Stimulated activated CD8-positive, alpha-beta memory T cell treated with anti-CD3 and anti-CD28 coated beads, Interleukin-15, amount 100 ng/mL, for 48 hours (primary cell): ENCODE measurements around the gene NOS2.
A peak's percentile ranks its signal among the peaks of the same experiment; 100 is the strongest.
"Not testable (repeated sequence)": the region's sequence is repeated elsewhere in the genome, so short reads cannot be mapped to it uniquely, and the experiment has no call there.

Experiments
- DNase-seq, 2 donors: peaks; one replicate each; pipeline ENCODE4 v3.0.0-alpha.2; 2020; ENCODE audit warnings: low read depth in 2 of 2

NOS2 gene

DNA sequence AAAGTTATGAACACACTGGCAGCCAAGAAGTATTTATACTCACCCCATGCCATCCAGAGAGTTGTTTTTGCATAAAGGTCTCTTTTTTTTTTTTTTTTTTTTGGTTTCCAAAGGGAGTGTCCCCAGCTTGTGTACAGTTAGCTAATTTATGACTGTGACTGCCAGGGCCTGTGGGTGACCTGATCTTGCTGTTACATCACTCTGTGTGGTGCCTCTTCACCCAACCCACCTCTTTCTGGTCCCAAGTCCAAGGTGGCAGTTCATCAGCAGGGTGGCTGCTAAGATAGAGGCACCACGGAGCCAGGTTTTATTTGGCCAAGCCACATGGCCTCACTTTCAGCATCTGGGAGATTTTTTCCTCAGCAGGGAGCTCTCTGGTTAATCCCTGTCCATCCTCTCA is at the start of gene NOS2:
NOS2 (minus strand) TSS at position 8 of the 400 bp plus-strand sequence. CDS start 1,720 bp downstream, outside the sequence.
- no peak for DNase-seq

DNA sequence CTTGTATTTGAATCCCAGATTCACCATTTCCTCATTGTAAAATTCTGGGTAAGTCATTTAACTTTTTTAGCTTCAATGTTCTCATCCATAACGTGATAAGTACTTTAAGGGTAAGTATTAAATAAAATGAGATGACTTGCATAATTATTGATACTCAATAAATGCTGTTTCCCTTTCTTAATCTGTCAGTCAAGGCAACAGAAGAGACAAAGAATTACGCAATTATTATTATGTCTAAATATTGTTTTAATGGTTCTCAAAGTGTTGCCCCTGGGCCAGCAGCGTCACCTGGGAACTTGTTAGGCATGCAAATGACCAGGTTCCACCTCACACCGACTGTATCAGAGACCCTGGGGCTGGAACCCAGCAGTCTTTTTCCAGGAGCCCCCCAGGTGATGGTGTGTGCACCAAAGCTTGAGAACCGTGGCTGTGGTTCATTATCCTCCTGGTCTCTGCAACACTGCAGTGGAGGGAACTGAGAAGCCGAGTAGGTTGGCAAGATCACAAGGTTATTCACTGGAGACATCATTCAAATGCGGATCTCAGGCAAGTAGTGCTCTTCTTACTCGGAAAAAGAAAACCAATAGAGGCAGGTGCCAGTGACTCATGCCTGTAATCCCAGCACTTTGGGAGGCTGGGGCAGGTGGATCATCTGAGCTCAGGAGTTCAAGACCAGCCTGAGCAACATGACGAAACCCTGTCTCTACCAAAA is 49.3 kb upstream of the NOS2 start:
- no peak for DNase-seq

DNA sequence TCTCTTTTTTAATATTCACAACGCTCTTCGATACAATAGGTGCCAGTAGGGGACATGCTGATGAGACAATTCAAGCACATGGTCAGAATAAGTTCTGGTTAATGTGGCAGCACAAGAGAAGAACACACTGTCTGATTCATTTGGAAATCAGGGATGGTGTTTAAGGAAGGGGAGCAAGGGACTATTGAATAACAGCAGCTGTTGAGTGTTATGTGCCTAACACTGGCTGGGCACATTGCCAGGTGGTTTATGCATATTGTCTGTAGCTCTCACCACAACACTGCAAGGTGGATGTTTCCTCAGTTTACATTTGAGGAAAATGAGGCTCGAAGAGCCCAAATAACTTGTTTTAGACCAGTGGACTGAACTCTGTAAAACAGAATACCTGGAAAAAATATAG is 48.6 kb upstream of the NOS2 start:
- no peak for DNase-seq

DNA sequence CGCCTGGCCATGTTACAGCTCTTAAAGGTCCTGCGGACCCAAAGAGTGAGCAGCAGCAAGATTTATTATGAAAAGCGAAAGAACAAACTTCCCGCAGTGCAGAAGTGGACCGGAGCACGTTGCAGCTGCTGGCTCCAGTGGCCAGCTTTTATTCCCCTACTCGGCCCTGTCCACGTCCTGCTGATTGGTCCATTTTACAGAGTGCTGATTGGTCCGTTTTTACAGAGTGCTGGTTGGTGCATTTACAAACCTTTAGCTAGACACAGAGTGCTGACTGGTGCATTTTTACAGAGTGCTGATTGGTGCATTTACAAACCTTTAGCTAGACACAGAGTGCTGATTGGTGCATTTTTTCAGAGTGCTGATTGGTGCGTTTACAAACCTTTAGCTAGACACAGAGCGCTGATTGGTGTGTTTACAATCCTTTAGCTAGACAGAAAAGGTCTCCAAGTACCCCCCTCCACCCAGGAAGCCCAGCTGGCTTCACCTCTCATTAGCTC is 46.5 kb upstream of the NOS2 start:
- not testable (repeated sequence) for DNase-seq

DNA sequence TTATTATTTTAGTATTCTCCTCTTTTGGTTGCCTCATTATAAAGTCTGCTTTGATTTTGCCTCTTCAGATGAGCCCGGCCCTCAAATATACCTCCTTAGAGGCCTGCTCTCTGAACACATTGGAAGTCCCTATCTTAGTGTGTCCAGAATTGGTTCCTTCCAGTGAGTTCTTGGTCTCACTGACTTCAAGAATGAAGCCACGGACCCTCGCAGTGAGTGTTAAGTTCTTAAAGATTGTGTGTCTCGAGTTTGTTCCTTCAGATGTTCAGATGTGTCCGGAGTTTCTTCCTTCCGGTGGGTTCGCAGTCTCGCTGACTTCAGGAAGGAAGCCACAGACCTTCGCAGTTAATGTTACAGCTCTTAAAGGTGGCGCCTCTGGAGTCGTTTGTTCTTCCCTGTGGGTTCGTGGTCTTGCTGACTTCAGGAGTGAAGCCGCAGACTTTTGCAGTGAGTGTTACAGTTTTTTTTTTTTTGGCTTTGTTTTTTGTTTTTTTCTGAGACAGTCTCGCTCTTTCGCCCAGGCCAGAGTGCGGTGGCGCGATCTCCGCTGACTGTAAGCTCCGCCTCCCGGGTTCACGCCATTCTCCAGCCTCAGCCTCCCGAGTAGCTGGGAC is 45.8 kb upstream of the NOS2 start:
- peak; percentile 3 to 8 for DNase-seq

DNA sequence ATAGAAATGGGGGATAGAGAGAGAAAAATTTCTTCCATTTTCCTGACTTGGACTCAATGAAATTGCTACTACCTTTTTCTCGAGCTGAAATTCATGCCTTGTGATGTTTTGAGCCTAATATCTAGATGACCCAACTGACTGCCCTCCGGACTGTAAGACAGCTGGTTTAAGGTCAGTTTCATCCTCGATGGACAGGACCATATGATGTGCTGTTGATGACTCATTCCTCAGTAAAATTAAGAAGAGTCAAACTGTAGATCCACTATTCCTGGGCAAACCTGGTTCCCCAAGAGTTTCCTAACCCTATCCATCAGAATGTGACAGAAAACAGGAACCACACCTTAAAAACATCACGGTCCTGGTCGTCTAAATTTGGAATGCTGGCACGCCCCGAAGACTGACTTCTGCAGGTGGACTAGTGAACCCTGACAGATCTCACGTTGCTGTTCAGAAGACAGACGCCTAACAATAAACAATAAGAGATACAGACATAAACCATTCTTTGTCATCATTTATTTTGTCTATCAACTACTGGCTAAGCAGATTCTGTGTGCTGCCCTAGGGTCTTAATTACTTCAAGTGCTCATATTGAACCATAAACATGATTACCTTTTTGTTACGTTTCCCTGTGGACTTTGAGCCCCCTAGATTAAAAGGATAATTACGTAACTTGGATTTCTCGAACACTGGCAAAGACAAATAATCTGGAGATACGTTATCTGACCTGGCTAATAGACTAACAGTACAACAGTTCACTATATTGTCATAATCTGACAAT is 45.1 kb upstream of the NOS2 start:
- DNase-seq = no peak

DNA sequence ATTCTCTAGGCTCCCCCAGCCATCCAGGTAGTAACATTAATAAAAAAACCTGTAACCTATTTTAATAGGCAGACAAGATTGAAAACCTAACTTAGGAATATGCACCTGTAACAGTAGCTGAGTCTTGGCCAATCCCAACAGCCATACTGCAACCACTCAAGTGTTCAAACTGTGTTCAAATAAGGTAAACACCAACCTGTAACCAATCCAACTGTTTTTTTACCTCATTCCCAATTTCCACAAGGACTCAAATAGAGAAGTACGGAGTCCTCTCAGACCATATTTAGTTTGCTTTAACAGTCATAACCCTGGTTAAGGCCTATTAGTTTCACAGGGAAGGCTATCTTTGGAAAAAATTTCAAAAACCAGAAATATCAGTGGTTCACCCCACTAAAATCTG is 40.4 kb upstream of the NOS2 start:
- no peak for DNase-seq

DNA sequence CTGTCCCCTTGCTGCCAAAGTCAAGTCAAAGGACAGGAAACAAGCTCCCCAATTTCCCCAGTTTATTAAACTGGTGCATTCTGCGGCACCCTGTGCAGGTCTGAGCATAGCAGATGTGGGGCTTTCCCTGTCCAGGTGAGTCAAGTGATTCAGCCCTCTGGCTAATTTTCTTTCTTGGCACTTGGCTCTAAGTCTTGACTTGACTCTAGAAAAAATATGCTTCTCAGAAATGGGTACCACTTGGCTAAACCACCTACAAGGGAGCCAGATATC is 40.0 kb upstream of the NOS2 start:
- DNase-seq = not testable (repeated sequence)

DNA sequence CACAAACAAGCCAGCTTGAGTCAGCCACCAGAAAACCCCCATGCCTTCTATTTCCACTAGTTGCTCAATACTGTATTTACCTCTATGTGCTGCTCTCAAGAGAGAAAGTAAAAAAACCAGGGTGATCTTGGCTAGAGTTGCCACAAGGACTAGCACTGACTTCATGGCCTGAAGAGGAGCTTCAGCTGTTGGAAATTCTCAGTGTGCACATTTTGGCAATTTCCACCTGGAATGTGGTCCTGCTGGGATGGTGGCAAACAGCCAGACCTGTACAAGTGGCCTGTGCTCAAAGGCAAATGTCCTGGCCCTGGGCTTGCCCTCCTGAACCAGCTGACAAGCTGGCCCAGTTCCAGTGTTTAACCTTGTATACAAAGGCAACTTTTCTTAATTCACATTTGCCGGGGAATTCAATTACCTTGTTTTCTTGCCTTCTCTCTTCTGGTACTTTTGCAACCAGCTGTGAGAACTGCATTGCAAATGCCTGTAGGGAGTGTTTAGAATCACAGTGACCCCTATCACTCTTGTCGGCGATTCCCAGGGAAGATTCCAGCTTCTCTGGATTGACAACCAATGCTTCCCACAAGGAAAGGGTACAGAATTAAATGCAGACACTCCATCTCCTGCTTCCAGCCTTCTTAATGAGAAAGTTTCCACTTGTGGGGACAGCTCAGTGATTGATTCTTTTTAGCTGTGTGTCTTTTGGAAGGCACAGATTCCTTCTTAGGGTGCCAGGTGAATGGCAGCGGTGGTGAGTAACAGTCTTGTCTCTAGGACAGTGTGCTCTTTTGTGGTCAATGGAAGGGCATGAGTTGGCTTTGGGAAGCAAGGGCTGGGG is 39.5 kb upstream of the NOS2 start:
- not testable (repeated sequence) for DNase-seq

DNA sequence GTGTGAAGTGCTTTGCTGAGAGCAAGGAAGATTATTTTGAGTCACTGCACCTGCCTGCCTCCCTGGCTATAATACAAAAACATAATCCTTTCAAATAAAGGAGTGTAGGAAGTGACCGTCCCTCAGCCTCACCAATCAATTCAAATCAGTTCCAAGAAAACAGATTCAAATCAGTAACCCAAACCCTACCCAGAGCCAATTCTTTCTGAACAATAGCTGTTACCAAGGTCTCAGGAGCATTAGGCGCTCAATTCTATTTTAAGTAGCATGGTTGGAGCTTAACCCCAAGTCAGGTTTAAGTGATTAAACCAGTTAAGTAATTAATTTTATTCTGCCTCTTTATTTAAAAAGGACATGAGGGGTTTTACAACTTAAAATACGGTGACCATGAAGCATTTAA is 38.3 kb upstream of the NOS2 start:
- not testable (repeated sequence) for DNase-seq

DNA sequence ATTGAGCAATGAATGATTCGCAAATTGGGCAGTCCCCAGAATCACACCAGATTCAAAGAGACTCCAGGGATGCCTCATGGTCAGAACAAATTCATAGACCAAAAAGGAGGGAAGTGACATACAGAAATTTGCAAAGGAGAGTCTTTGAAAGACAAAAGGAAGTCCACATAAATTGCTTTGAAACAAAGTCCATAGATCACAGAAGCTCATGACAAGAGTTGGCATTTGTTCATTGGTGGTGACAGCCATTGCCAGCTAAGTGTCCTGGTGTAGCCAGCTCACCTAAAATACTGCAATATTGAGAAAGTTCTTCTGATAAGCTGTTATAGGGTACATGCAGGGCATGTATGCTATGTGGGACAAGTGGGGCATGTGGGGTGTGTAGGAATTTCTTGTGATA is 37.4 kb upstream of the NOS2 start:
- not testable (repeated sequence) for DNase-seq

DNA sequence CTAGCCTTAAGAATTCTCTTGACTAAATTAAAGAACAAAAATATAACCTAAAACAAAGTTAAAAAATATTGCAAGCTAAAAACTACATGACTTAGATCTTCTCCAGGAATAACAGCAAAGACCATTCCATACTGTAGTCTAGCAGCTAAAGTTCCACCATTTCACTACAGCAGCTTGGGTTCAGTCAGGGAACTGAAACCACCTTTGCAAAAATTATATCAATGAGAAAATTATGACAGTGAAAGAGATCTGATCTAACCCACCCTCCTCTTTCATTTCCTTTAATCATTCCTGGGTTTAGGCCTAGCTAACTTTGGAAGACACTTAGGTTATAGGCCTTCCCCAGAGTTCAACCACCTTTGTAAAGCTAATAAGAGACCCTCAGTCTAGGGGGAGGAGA is 36.3 kb upstream of the NOS2 start:
- no peak for DNase-seq

DNA sequence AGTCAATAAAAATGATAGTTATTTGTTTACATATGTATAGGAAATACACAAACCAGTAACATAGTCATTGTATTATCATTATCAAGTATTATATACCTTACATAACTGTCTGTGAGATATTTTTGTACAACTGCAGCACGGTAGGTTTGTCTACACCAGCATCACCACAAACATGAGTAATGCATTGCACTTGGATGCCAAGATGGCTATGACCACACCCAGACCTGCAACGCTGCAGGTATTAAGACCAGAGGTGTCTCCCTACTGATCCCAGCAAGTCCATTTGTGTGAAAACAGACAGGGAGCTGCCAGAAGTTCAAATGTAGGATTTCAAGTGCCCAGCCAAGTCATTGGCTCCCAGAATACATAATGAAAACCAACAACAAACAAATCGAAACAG is 34.2 kb upstream of the NOS2 start:
- DNase-seq = no peak

DNA sequence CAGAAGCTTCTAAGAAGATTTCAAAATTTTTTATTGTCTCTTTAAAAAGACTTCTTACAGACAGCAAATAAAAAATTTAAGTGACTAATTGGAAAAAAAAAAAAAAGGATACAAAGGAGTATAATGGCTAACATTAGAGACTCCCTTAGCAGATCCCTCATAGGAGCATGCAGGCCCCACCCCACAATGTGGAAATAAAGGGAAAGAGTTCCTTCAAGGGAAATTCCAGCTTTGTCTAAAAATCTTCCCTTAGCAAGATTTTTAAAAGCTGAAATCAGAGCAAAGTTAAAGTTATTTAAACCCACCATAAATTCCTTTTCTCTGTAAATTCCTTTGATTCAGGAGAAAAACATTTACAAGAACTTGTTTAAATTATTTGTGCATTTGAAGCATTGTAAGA is 32.5 kb upstream of the NOS2 start:
- DNase-seq = no peak

DNA sequence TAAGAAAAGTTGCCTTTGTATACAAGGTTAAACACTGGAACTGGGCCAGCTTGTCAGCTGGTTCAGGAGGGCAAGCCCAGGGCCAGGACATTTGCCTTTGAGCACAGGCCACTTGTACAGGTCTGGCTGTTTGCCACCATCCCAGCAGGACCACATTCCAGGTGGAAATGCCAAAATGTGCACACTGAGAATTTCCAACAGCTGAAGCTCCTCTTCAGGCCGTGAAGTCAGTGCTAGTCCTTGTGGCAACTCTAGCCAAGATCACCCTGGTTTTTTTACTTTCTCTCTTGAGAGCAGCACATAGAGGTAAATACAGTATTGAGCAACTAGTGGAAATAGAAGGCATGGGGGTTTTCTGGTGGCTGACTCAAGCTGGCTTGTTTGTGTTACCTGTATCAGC is 29.6 kb upstream of the NOS2 start:
- not testable (repeated sequence) for DNase-seq

DNA sequence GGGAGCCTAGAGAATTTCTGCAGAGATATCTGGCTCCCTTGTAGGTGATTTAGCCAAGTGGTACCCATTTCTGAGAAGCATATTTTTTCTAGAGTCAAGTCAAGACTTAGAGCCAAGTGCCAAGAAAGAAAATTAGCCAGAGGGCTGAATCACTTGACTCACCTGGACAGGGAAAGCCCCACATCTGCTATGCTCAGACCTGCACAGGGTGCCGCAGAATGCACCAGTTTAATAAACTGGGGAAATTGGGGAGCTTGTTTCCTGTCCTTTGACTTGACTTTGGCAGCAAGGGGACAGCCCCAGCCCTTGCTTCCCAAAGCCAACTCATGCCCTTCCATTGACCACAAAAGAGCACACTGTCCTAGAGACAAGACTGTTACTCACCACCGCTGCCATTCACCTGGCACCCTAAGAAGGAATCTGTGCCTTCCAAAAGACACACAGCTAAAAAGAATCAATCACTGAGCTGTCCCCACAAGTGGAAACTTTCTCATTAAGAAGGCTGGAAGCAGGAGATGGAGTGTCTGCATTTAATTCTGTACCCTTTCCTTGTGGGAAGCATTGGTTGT is 28.9 kb upstream of the NOS2 start:
- DNase-seq = not testable (repeated sequence)

DNA sequence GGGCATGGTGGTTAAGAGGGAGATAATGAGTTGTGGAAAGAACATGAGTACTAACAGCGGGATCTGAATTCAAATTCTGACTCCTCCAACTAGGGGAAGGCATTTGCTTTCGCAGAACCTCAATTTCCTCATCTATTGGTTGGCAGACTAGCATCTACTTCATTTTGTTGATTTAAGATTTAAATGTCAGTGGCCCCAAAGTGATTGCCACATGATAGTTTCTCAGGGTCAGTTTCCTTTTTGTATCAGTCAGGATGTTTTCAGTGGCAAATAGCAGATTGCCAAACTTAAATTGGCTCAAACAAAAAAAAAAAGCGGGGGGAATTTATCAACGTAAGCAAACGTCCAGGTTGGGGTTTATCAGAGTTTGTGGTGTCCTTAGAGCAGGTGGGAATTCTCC is 25.1 kb upstream of the NOS2 start:
- no peak for DNase-seq

DNA sequence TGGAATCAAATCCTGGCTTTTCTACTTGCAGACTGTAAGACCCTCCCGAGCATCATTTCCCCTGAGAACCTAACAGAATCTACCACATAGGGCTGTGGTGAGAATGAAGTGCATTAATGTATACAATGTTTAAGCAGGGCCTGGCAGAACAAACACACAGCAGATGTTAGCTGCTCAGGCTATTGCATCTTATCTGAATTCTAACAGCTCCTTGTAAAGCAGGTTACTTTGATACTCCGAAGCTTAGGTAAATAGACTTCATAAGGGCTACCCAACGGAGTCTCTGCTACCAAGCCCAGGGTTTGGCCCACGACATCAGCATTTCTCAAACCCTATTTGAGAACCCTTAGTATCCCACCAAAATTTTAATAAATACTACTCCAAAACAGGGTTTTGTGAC is 24.4 kb upstream of the NOS2 start:
- DNase-seq = no peak

DNA sequence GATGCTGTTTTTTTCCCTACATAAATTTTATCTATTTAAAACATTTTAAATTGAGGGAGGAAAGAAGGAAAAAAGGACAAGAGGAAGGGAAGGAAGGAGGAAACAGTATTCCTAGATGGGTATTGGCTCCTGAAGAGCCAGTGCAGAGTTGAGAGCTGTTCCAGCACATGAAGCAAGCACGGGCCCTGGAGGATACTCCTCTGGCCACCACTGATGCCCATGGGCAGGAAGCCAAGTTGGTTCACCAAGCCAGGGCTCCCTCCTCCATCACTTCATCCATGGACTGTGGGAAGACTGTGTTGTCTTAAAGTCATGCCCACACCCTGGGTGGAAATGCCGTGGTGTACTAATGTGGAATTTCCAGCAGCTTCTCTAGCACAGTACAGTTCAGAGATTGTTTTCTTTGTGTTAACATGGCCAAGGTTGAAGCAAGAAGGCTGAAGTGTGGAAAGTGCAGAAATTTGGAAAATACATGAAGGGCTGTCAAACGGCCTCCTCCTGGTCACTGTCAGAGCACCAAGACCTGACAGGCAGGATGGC is 23.9 kb upstream of the NOS2 start:
- no peak for DNase-seq

DNA sequence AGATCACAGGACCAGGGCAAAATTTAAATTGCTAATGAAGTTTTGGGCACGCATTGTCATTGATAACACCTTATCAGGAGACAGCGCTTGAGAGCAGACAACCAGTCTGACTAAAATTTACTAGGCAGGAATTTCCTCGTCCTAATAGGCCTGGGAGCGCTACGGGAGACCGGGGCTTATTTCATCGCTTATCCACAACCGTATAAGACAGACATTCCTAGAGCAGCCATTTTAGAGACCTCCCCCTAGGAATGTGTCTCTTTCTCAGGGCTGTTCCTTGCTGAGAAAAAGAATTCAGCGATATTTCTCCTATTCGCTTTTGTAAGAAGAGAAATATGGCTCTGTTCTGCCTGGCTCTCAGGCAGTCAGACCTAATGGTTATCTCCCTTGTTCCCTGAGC is 21.8 kb upstream of the NOS2 start:
- DNase-seq = not testable (repeated sequence)

DNA sequence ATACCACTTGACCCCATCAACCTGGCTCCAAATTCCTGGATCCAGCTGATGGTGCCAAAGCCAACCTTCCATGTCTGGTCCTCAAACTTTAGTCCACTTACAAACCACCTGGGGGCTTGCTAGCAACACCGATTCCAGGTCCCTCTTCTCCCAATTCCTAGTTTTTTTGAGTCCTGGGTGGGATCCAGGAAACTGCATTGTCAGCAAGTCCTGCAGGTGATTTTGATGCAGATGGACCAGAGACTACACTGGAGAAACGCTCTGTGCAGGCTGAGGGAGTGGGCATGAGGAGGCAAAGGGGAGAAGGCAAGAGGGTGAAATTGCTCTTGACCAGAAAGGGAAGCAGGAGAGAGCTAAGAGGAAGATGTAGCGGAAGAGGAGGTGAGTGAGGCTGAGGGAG is 21.0 kb upstream of the NOS2 start:
- DNase-seq = no peak
